Measurements from ENCODE around the gene INO80.

The INO80 gene

GRCh38 chr15:40948706-40949473 lies 167.2 kb downstream of the INO80 start:
- DNase-seq (ENCODE audit: low read depth) = no peak

DNA sequence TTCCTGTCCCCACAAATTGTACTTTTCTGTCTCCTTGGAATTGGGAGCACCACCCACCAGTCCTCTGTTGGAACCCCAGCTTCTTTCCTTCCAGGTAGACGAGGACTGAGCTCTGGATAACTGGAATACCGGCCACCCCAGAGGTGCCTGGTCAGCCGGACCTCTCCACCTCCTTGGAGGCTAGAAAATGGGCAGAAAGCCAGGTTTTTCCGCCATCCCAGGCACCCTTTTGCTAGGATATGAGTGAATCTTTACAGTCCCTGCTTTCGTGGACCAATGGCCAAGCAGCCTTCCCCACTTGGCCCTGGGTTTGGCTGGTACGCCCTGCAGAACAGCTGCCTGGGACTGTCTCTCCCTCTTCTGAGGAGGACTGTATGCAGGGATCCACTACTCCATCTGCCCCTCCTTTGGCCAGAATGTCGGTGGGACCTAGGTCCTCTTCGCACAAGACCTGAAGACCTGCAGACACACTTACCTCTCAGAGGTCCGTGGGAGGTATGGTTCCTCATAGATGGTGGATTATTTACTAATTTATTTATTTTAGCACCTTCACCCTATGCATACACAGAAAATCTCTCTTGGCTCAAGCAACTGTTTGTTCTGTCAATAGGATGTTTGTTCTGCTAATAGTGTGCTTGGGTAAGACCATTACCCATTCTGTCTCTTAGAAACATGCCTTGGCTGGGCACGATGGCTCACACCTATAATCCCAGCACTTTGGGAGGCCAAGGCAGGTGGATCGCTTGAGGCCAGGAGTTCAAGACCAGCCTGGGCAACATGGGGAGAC lies 171.4 kb downstream of the INO80 start:
- DNase-seq (ENCODE audit: low read depth) = no peak

DNA sequence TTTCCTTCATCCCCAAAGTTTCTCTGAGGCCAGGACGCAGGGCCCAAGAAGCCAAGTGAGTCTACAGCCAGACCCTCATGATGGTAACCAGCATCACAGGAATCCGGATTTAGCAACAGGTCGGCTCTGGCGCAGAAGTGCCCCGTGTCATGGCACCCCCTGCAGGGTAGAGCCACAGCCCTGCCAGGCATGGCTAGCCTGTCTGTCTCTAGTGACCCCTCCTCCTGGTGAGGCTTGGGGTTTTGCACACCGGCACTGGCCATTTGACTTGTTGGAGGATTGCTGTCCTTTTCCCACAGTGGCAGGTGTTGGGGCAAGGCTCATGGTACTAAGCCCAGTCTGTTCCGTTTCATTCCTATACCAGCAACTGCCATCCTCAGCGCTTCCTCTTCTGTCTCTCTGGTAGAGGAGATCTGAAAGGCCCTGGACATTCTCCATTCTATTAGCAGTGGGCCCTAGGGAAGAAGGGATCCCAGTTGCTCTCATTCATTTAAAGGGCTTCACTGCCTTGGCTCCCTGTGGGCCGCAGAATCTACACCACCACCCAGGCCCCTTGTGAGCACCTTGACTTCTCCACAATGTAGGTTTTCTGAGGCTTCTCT lies 172.2 kb downstream of the INO80 start:
- no peak for DNase-seq (ENCODE audit: low read depth)

DNA sequence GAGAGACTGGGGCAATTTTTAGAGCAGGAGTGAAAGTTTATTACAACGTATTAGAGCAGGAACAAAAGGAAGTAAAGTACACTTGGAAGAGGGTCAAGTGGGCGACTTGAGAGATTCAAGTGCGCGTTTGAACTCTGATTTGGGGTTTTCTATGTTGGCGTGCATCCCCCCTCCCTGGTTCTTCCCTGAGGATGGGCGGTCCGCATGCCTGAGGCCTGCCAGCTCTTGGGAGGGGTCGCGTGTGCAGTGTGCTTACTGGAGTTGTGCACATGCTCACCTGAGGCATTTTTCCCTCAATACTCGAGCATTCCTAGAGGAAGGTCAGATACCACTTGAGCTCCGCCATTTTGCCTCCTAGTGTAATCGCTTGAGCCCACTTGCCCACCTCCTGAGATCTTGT lies 173.2 kb downstream of the INO80 start:
- no peak for DNase-seq (ENCODE audit: low read depth)

- DNase-seq (ENCODE audit: low read depth) = no peak
Measured at GRCh38 chr15:40942337-40942854, 173.7 kb downstream of the INO80 start.

GRCh38 chr15:40941528-40942336 lies 174.3 kb downstream of the INO80 start:
- DNase-seq (ENCODE audit: low read depth) = peak; percentile 52

- DNase-seq (ENCODE audit: low read depth) = no peak
Measured at GRCh38 chr15:40941068-40941527, 175.0 kb downstream of the INO80 start.

- no peak for DNase-seq (ENCODE audit: low read depth)
Measured at GRCh38 chr15:40940296-40940801, 175.7 kb downstream of the INO80 start.

- DNase-seq (ENCODE audit: low read depth) = no peak
Measured at GRCh38 chr15:40938536-40938870, 177.6 kb downstream of the INO80 start.

DNA sequence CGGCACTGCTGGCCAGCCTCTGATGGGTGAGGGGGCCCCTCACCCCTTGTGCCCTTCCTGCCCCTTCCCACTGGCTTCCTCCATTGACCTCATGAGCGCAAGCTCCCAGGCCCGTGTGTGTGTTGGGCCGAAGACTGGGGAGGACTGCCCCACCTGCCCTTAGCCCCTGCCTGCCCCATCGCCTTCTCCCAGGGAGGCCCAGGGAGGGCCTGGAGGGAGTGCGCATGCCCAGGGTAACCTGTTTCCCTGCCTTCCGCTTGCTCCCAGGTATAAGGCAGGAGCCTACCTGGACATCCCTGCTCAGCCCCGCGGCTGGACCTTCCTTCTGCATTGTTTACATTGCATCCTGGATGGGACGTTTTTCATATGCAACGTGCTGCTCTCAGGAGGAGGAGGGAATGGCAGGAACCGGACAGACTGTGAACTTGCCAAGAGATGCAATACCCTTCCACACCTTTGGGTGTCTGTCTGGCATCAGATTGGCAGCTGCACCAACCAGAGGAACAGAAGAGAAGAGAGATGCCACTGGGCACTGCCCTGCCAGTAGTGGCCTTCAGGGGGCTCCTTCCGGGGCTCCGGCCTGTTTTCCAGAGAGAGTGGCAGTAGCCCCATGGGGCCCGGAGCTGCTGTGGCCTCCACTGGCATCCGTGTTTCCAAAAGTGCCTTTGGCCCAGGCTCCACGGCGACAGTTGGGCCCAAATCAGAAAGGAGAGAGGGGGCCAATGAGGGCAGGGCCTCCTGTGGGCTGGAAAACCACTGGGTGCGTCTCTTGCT lies 178.1 kb downstream of the INO80 start:
- DNase-seq (ENCODE audit: low read depth) = no peak

GRCh38 chr15:40936709-40937666 lies 179.1 kb downstream of the INO80 start:
- DNase-seq (ENCODE audit: low read depth) = no peak

- DNase-seq (ENCODE audit: low read depth) = no peak
Measured at GRCh38 chr15:40936234-40936708, 179.8 kb downstream of the INO80 start.

DNA sequence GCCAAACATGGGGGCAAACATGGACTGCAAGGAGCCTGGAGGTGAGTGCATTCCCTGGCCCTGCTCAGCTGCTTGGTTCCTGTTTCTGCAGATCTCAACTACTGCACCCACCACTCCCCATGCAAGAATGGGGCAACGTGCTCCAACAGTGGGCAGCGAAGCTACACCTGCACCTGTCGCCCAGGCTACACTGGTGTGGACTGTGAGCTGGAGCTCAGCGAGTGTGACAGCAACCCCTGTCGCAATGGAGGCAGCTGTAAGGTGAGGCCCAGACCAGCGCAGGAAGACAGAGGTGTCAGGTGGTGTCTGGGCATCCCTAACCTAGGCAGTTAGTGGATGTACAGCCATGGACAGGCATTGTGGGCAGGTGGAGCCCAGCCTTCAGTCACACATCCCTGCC lies 181.6 kb downstream of the INO80 start:
- DNase-seq (ENCODE audit: low read depth) = no peak

DNA sequence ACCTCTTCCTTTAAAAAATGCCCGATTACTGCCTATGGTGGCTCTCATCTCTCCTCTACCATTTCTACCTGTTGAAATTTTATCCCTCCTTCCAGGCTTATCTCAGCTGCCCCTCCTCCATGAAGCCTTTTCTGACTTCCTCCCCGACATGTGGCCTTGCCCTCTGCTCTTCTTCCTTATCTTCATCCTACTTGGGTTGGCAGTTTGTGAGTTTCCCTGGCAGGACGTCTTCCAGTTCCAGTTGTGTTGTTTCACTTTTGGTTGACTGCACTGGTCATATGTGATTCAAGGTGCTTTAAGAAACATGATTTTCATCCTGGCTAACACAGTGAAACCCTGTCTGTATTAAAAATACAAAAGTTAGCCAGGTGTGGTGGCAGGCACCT lies 182.6 kb downstream of the INO80 start:
- no peak for DNase-seq (ENCODE audit: low read depth)

- no peak for DNase-seq (ENCODE audit: low read depth)
Measured at GRCh38 chr15:40932649-40933516, 183.2 kb downstream of the INO80 start.

GRCh38 chr15:40932156-40932555 lies 183.9 kb downstream of the INO80 start:
- DNase-seq (ENCODE audit: low read depth) = no peak

GRCh38 chr15:40931300-40932142 lies 184.6 kb downstream of the INO80 start:
- no peak for DNase-seq (ENCODE audit: low read depth)

Measured in T-helper 22 cell (primary cell).